Measurements from ENCODE around the gene SESN1. TPM values are rescaled to one million over a fixed set of nuclear protein-coding genes. Genes with fewer than 3 reads are reported as not detected.

The SESN1 gene
- total RNA-seq, 2 experiments from 2014 or later: 9.3 to 10.6 TPM

Other genes with a start within 250 kb of the SESN1 start
- 1 to 10 TPM; 4.4 to 7.9 TPM for gene ARMC2, start 246.4 kb downstream of the SESN1 start, total RNA-seq
- 10 to 100 TPM; 23.0 to 27.8 TPM for gene CEP57L1, start 661 bp upstream of the SESN1 start, total RNA-seq